ENCODE measurements around the gene CPEB4. TPM values are rescaled to one million over a fixed set of nuclear protein-coding genes. Genes with fewer than 3 reads are reported as not detected.

CPEB4 gene
- total and polyA plus RNA-seq, 4 donors: 14.3 to 113 (median 32.1) TPM

GRCh38 chr5:173981185-173981761 lies 93.1 kb downstream of the CPEB4 start (continued):
- TF ChIP-seq CTCF (IDR thresholded peaks at IDR 0.05; ENCODE audit: low read depth, low read length, missing input control): no peak

GRCh38 chr5:173984218-173984617 lies 96.1 kb downstream of the CPEB4 start:
- TF ChIP-seq NR2F2 (IDR thresholded peaks at IDR 0.05) (no peak), FOXA1 (IDR thresholded peaks at IDR 0.05) (no peak), RAD21 (IDR thresholded peaks at IDR 0.05) (peak; percentile 90 to 93), CTCF (IDR thresholded peaks at IDR 0.05; ENCODE audit: low read depth, low read length, missing input control) (peak; percentile 69)
- no peak for DNase-seq (ENCODE audit: low spot score)
- H3K9ac ChIP-seq (ENCODE audit: low read depth in 1 of 2, low read length in 2 of 2): no peak overlapping the region
- H3K4me3 ChIP-seq (ENCODE audit: low read depth in 1 of 3, low read length in 3 of 3): no peak overlapping the region
- no peak overlapping the region for H3K27ac ChIP-seq (ENCODE audit: low read depth in 1 of 2, low read length in 2 of 2)
- H3K4me1 ChIP-seq (ENCODE audit: control insufficient read depth in 4 of 4, insufficient read depth in 4 of 4, low read length in 3 of 4): no peaks in the 10 kb centered on the region
- H3K9me3 ChIP-seq (ENCODE audit: control insufficient read depth in 4 of 4, low read length in 3 of 4): no peaks in the 10 kb centered on the region
- 42% methylated on average over 4 of the region's 4 CpGs for WGBS
- H3K27me3 ChIP-seq (ENCODE audit: control insufficient read depth in 4 of 4, insufficient read depth in 4 of 4, low read length in 3 of 4): no peaks in the 10 kb centered on the region
- H3K36me3 ChIP-seq (ENCODE audit: control insufficient read depth in 4 of 4, insufficient read depth in 3 of 4, low read depth in 1 of 4, low read length in 3 of 4): no peaks in the 10 kb centered on the region

GRCh38 chr5:173988554-173989431 lies 100.6 kb downstream of the CPEB4 start, which contains the start of gene C5orf47:
Gene C5orf47, plus strand, starts transcription at chr5:173989170. Its CDS starts 94 bp downstream, at chr5:173989264.
- no peaks in the 10 kb centered on the region for H3K9me3 ChIP-seq (ENCODE audit: control insufficient read depth in 4 of 4, low read length in 3 of 4)
- no peaks in the 10 kb centered on the region for H3K27me3 ChIP-seq (ENCODE audit: control insufficient read depth in 4 of 4, insufficient read depth in 4 of 4, low read length in 3 of 4)
- TF ChIP-seq RAD21 (IDR thresholded peaks at IDR 0.05): no peak
- WGBS: 95% methylated on average over 51 of the region's 51 CpGs
- no peaks in the 10 kb centered on the region for H3K4me1 ChIP-seq (ENCODE audit: control insufficient read depth in 4 of 4, insufficient read depth in 4 of 4, low read length in 3 of 4)
- H3K36me3 ChIP-seq (ENCODE audit: control insufficient read depth in 4 of 4, insufficient read depth in 3 of 4, low read depth in 1 of 4, low read length in 3 of 4): no peaks in the 10 kb centered on the region
- H3K4me3 ChIP-seq (ENCODE audit: low read depth in 1 of 3, low read length in 3 of 3): no peak within 1 kb of the TSS
- DNase-seq (ENCODE audit: low spot score): no peak
- no peak within 1 kb of the TSS for H3K27ac ChIP-seq (ENCODE audit: low read depth in 1 of 2, low read length in 2 of 2)
- no peak within 1 kb of the TSS for H3K9ac ChIP-seq (ENCODE audit: low read depth in 1 of 2, low read length in 2 of 2)

GRCh38 chr5:173989432-173990082 lies 101.4 kb downstream of the CPEB4 start:
- Histone ChIP-seq H3K36me3 (ENCODE audit: control insufficient read depth in 4 of 4, insufficient read depth in 3 of 4, low read depth in 1 of 4, low read length in 3 of 4) (no peaks in the 10 kb centered on the region), H3K9ac (ENCODE audit: low read depth in 1 of 2, low read length in 2 of 2) (no peak overlapping the region), H3K27ac (ENCODE audit: low read depth in 1 of 2, low read length in 2 of 2) (no peak overlapping the region), H3K4me1 (ENCODE audit: control insufficient read depth in 4 of 4, insufficient read depth in 4 of 4, low read length in 3 of 4) (no peaks in the 10 kb centered on the region), H3K4me3 (ENCODE audit: low read depth in 1 of 3, low read length in 3 of 3) (no peak overlapping the region), H3K27me3 (ENCODE audit: control insufficient read depth in 4 of 4, insufficient read depth in 4 of 4, low read length in 3 of 4) (peaks cover 0 to 3% (median 1%) of the 10 kb centered on the region in 4 donors), H3K9me3 (ENCODE audit: control insufficient read depth in 4 of 4, low read length in 3 of 4) (no peaks in the 10 kb centered on the region)
- DNase-seq (ENCODE audit: low spot score): no peak
- 97% methylated on average over 41 of the region's 41 CpGs for WGBS
- TF ChIP-seq RAD21 (IDR thresholded peaks at IDR 0.05) (no peak), YY1 (IDR thresholded peaks at IDR 0.05) (no peak), FOXA1 (IDR thresholded peaks at IDR 0.05) (no peak), NR2F2 (IDR thresholded peaks at IDR 0.05) (no peak), CTCF (IDR thresholded peaks at IDR 0.05; ENCODE audit: low read depth, low read length, missing input control) (no peak), MAX (IDR thresholded peaks at IDR 0.05) (no peak), HNF4A (conservative IDR thresholded peaks at IDR 0.05) (no peak), FOXA2 (IDR thresholded peaks at IDR 0.05) (no peak), GABPA (IDR thresholded peaks at IDR 0.05 in 1 of 2, conservative IDR thresholded peaks at IDR 0.05 in 1 of 2) (no peak), ATF3 (IDR thresholded peaks at IDR 0.05) (no peak), ZBTB33 (IDR thresholded peaks at IDR 0.05) (no peak), JUND (IDR thresholded peaks at IDR 0.05) (no peak)
